NCI-H2227 (cell line): ENCODE measurements around the gene LRRC27.
"Not testable (repeated sequence)": the region's sequence is repeated elsewhere in the genome, so short reads cannot be mapped to it uniquely, and the experiment has no call there.

ENCODE experiments used
- DNase-seq: peaks from one replicate; lab custom pipeline; 2025; ENCODE audit not compliant: unreplicated experiment; lab: John Stamatoyannopoulos, UW

LRRC27 gene

DNA sequence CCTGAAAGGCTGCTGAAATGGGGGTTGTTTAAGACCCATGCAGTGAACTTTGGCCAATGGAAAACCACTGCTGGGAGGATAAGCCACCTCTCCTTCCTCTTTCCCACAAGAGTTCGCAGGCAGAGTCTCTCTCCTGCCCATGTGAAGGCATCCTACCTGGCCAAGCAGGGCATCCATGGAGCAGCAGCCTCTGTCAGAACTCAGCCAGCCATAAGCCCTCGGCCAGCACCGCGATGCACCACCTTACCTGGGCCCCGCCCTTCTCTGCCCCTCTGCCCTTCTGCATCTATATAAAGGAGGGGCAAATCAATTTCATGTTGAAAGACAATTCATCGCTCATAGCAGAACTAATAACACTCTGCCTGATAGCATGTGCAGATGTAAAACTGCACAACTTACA, 18.1 kb upstream of the LRRC27 start:
- no peak for DNase-seq

GRCh38 chr10:132314336-132314735, 17.7 kb upstream of the LRRC27 start:
- DNase-seq = no peak

GRCh38 chr10:132314881-132315280, 17.1 kb upstream of the LRRC27 start:
- not testable (repeated sequence) for DNase-seq

DNA sequence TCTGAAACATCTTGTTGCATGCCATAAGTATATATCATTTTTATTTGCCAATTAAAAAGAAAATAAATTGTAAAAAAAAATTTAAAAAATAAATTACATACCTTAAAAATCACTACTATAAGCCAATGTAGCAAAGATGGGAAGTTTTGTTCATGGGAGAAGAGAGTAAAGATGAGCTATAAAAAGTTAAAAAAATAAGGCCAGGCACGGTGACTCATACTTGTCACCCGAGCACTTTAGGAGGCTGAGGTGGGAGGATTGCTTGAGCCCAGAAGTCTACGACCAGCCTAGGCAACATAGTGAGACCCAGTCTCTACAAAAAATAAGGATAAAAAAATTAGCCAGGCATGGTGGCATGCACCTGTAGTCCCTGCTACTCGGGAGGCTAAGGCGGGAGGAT, 15.9 kb upstream of the LRRC27 start:
- no peak for DNase-seq

DNA sequence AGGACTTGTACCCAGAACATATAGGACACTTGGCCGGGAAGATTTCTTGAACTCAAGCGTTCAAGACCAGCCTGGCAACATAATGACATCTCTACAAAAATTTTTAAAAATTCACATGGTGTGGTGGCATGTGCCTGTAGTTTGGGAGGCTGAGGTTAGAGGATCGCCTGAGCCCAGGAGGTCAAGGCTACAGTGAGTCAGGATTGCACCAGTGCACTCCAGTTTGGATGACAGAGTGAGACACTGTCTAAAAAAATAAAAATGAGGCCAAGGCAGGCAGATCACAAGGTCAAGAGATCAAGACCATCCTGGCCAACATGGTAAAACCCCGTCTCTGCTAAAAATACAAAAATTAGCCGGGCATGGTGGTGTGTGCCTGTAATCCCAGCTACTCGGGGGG, 14.5 kb upstream of the LRRC27 start:
- DNase-seq = not testable (repeated sequence)

DNA sequence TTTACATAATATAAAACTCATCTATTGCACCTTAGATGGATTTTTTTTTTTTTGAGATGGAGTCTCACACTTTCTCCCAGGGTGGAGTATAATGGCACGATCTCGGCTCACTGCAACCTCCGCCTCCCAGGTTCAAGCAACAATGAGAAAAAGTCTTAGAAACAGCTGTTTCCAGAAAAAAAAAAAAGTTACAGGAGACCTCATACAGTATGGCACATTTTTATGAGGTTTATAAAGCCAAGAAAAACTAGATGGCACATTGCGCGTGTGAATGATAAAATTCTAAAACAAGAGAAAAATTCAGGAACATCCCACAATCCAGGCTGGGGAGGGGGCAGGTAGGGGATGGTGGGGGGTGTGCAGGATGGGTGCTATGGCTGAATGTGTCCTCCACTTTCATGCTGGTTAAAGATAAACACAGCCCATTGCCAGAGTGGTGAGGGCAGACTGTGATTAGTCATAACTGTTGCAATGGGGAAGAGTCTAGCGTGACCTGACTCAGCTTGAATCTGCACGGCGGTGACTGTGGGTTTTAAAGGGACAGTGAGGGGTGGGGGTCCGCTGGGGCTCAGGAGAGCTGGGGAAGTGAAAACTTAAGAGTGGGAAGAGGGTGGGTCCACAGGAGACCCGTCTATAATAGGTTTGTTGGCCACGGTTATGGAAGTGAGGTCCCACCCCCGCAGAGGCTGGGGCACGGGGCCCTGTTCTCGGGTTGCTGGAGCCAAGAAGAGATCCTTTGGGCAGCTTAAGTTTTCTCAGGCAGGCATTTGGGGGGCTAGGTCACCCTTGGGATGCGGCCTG, 11.9 kb upstream of the LRRC27 start:
- DNase-seq = no peak

- no peak for DNase-seq
Measured at GRCh38 chr10:132320654-132321469, 11.1 kb upstream of the LRRC27 start.

GRCh38 chr10:132321726-132322125, 10.3 kb upstream of the LRRC27 start:
- DNase-seq = no peak

GRCh38 chr10:132322586-132323048, 9.4 kb upstream of the LRRC27 start:
- no peak for DNase-seq

DNA sequence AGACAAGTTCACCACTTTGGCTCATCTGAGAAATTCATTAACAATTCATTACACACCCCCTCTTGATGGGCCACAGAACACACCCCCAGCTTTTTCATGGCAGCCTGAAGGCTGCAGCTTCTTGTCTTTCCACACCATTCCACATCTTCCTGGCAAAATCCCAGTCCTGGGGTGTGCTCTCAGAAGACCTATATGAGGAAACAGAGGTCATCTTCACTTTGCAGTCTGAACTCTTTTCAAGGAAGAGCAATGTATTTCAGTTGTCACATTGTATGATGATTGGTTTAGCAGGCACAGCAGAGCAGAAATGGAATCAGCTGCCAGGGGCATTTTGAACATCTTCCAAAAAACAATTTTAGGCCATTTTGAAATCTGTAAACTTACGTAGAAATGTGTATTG, 7.8 kb upstream of the LRRC27 start:
- no peak for DNase-seq

DNA sequence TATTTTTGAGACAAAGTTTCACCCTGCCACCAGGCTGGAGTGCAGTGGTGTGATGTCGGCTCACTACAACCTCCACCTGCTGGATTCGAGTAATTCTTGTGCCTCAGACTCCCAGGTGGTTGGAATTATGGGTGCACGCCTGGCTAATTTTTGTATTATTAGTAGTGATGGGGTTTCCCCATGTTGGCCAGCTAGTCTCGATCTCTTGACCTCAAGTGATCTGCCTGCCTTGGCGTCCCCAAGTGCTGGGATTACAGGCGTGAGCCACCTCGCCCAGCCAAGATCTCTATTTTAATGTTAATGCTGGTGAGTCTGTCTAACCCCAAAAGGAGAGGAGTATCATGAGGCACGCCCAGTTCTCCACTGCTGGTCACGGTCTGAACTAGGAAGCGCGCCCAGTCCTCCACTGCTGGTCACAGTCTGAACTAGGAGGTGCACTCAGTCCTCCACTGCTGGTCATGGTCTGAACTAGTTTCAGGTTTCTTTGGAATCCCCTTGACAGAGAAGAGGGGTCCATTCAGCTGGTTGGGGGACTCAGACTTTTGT, 5.6 kb upstream of the LRRC27 start:
- no peak for DNase-seq

GRCh38 chr10:132326925-132327324, 5.1 kb upstream of the LRRC27 start:
- DNase-seq = no peak

DNA sequence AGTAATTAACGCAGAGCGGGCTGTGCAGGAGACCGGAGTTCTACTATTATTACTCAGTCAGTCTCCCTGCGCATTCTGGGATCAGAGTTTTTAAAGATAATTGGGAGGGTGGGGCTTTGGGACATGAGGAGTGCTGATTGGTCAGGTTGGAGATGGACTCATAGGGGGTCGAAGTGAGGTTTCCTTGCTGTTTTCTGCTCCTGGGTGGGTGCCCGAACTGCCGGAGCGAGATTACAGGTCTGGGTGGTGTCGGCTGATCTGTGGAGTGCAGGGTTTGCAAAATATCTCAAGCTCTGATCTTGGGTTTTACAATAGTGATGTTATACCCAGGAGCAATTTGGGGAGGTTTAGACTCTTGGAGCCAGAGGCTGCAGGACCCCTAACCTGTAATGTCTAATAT, 3.9 kb upstream of the LRRC27 start:
- DNase-seq = no peak

- no peak for DNase-seq
Measured at GRCh38 chr10:132328738-132329137, 3.3 kb upstream of the LRRC27 start.

GRCh38 chr10:132329565-132330485, 2.2 kb upstream of the LRRC27 start:
- DNase-seq = no peak

DNA sequence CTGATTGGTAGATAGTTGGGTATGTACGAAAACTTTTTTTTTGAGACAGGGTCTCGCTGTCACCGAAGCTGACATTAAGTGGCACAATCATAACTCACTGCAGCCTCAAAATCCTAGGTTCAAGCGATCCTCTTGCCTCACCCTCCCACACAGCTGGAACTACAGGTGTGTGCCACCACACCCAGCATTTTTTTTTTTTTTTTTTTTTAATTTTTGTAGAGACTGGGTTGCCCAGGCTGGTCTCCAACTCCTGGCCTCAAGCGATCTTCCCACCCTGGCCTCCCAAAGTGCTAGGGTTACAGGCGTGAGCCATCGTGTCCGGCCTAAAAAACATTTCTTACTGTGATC, 1.5 kb upstream of the LRRC27 start:
- no peak for DNase-seq

GRCh38 chr10:132332433-132332754, 401 bp downstream of the LRRC27 start:
- DNase-seq = no peak

- DNase-seq = no peak
Measured at GRCh38 chr10:132333386-132333785, 1.4 kb downstream of the LRRC27 start.

- no peak for DNase-seq
Measured at GRCh38 chr10:132334631-132335188, 2.7 kb downstream of the LRRC27 start.

- DNase-seq = no peak
Measured at GRCh38 chr10:132335189-132336063, 3.4 kb downstream of the LRRC27 start.
